Neutrophil (primary cell): ENCODE measurements around the gene KDM6A.
"Not testable (repeated sequence)": the region's sequence is repeated elsewhere in the genome, so short reads cannot be mapped to it uniquely, and the experiment has no call there.

ENCODE experiments used
- H3K27ac ChIP-seq: fragments of 200-600 bp; sonication (generic); 2 replicates; pipeline ENCODE4 v1.5.1; 2016; ENCODE audit warnings: mild to moderate bottlenecking, moderate library complexity
- H3K27me3 ChIP-seq: fragments of 200-600 bp; sonication (generic); 2 replicates; pipeline ENCODE4 v1.6.0; 2016; ENCODE audit warnings: mild to moderate bottlenecking
- H3K36me3 ChIP-seq: fragments of 200-600 bp; sonication (generic); 2 replicates; pipeline ENCODE4 v1.5.1; 2017
- H3K4me1 ChIP-seq, 2 experiments: fragments of 200-600 bp in 1 of 2; sonication (generic) in 1 of 2; 1 replicate in 1 of 2; 2 replicates in 1 of 2; pipeline versions ENCODE4 v1.5.1 to v1.6.1; 2013 to 2016; ENCODE audit warnings: low read depth in 1 of 2, low read length in 1 of 2, mild to moderate bottlenecking in 1 of 2, moderate library complexity in 1 of 2; ENCODE audit not compliant: control insufficient read depth in 1 of 2, insufficient read depth in 1 of 2
- H3K4me3 ChIP-seq, 2 experiments: fragments of 200-600 bp in 1 of 2; sonication (generic) in 1 of 2; 1 replicate in 1 of 2; 2 replicates in 1 of 2; pipeline ENCODE4 v1.5.1; 2013 to 2016; ENCODE audit warnings: low read depth in 1 of 2, low read length in 1 of 2, mild to moderate bottlenecking in 1 of 2, moderate library complexity in 1 of 2
- H3K9me3 ChIP-seq: fragments of 200-600 bp; sonication (generic); 2 replicates; pipeline ENCODE4 v1.5.1; 2016
- CTCF ChIP-seq: fragments of 200-600 bp; sonication (generic); IDR thresholded peaks from 2 replicates; pipeline ENCODE4 v1.5.1; 2016; ENCODE audit warnings: antibody characterized with exemption

Gene KDM6A

GRCh38 chrX:44878780-44879179 lies 5.8 kb downstream of the KDM6A start:
- TF ChIP-seq CTCF: no peak
- Histone ChIP-seq H3K9me3 (no peaks in the 10 kb centered on the region), H3K36me3 (no peaks in the 10 kb centered on the region), H3K4me3 (no peak overlapping the region), H3K4me1 (peaks cover 32 to 62% of the 10 kb centered on the region in 2 experiments), H3K27me3 (no peaks in the 10 kb centered on the region), H3K27ac (no peak overlapping the region)

GRCh38 chrX:44881549-44881948 lies 8.6 kb downstream of the KDM6A start:
- Histone ChIP-seq H3K27ac (no peak overlapping the region), H3K4me3 (no peak overlapping the region), H3K9me3 (no peaks in the 10 kb centered on the region), H3K27me3 (no peaks in the 10 kb centered on the region), H3K36me3 (no peaks in the 10 kb centered on the region), H3K4me1 (peaks cover 43 to 69% of the 10 kb centered on the region in 2 experiments)
- TF ChIP-seq CTCF: no peak

- TF ChIP-seq CTCF: no peak
- H3K4me1 ChIP-seq: peaks cover 50 to 73% of the 10 kb centered on the region in 2 experiments
- H3K27me3 ChIP-seq: no peaks in the 10 kb centered on the region
- no peaks in the 10 kb centered on the region for H3K9me3 ChIP-seq
- H3K27ac ChIP-seq: peak overlapping the region; percentile 72
- H3K36me3 ChIP-seq: no peaks in the 10 kb centered on the region
- no peak overlapping the region for H3K4me3 ChIP-seq
Observed at GRCh38 chrX:44882635-44883034, 9.6 kb downstream of the KDM6A start.

- Histone ChIP-seq H3K36me3 (no peaks in the 10 kb centered on the region), H3K4me1 (peaks cover 60 to 86% of the 10 kb centered on the region in 2 experiments), H3K4me3 (no peak overlapping the region), H3K27ac (peak overlapping the region; percentile 72), H3K9me3 (no peaks in the 10 kb centered on the region), H3K27me3 (no peaks in the 10 kb centered on the region)
- no peak for TF ChIP-seq CTCF
Observed at GRCh38 chrX:44884944-44885343, 12.0 kb downstream of the KDM6A start.

- Histone ChIP-seq H3K27ac (peak overlapping the region; percentile 74), H3K27me3 (no peaks in the 10 kb centered on the region), H3K4me3 (peak overlapping the region in 1 of 2 experiments; percentile 13), H3K9me3 (no peaks in the 10 kb centered on the region), H3K36me3 (no peaks in the 10 kb centered on the region), H3K4me1 (peaks cover 67 to 91% of the 10 kb centered on the region in 2 experiments)
- TF ChIP-seq CTCF: no peak
Observed at GRCh38 chrX:44889824-44890223, 16.8 kb downstream of the KDM6A start.

- Histone ChIP-seq H3K27me3 (no peaks in the 10 kb centered on the region), H3K4me3 (peak overlapping the region in 1 of 2 experiments; percentile 13), H3K4me1 (peaks cover 63 to 86% of the 10 kb centered on the region in 2 experiments)
Observed at GRCh38 chrX:44890247-44890646, 17.3 kb downstream of the KDM6A start.

GRCh38 chrX:44890687-44891086 lies 17.7 kb downstream of the KDM6A start:
- H3K27ac ChIP-seq: peak overlapping the region; percentile 74
- H3K4me3 ChIP-seq: peak overlapping the region in 1 of 2 experiments; percentile 13
- not testable (repeated sequence) for H3K9me3 ChIP-seq, H3K36me3 ChIP-seq, H3K27me3 ChIP-seq
- H3K4me1 ChIP-seq: peaks cover 58 to 82% of the 10 kb centered on the region in 2 experiments

More at GRCh38 chrX:44890247-44890646, 17.3 kb downstream of the KDM6A start:
- Histone ChIP-seq H3K9me3 (no peaks in the 10 kb centered on the region), H3K27ac (peak overlapping the region; percentile 74), H3K36me3 (no peaks in the 10 kb centered on the region)
- TF ChIP-seq CTCF: no peak
